ENCODE measurements around the gene REPS1. TPM values are rescaled to one million over a fixed set of nuclear protein-coding genes. Genes with fewer than 3 reads are reported as not detected.

Gene REPS1
- total RNA-seq, 2 donors from 2014 or later: 36.1 to 37.3 TPM

GRCh38 chr6:138989098-138989983 is 1.3 kb upstream of the REPS1 start:
- H3K9ac ChIP-seq (ENCODE audit: low read depth in 2 of 2, low read length in 2 of 2): peak overlapping the region in 1 of 2 donors; percentile 86
- no peak for TF ChIP-seq CTCF (IDR thresholded peaks at IDR 0.05)
- no peak for DNase-seq
- H3K4me1 ChIP-seq: peaks cover 8% of the 10 kb centered on the region
- no peaks in the 10 kb centered on the region for H3K9me3 ChIP-seq
- no peak overlapping the region for H3K27ac ChIP-seq
- no peak overlapping the region for H3K4me3 ChIP-seq
- intact Hi-C loops (cut with DNase I): loop anchor here (2.0 kb wide), 1 partner anchor 175 kb away; no protein-coding TSS in a partner anchor
- no peaks in the 10 kb centered on the region for H3K36me3 ChIP-seq
- H3K27me3 ChIP-seq: no peaks in the 10 kb centered on the region

- Histone ChIP-seq H3K9me3 (no peaks in the 10 kb centered on the region), H3K9ac (ENCODE audit: low read depth in 2 of 2, low read length in 2 of 2) (peak overlapping the region; percentile 86 to 91), H3K4me3 (peak overlapping the region; percentile 88), H3K36me3 (no peaks in the 10 kb centered on the region), H3K27ac (peak overlapping the region; percentile 84), H3K27me3 (no peaks in the 10 kb centered on the region), H3K4me1 (peaks cover 8% of the 10 kb centered on the region)
- intact Hi-C loops (cut with DNase I): loop anchor here (2.0 kb wide), 1 partner anchor 174 kb away; no protein-coding TSS in a partner anchor
- no peak for DNase-seq
- peak; percentile 16 for TF ChIP-seq CTCF (IDR thresholded peaks at IDR 0.05)
Observed at GRCh38 chr6:138988469-138988834, 399 bp upstream of the REPS1 start.

GRCh38 chr6:138987080-138987642 is 892 bp downstream of the REPS1 start:
- intact Hi-C loops (cut with DNase I): no loop called here
- H3K4me1 ChIP-seq: peaks cover 8% of the 10 kb centered on the region
- no peak for TF ChIP-seq CTCF (IDR thresholded peaks at IDR 0.05)
- no peaks in the 10 kb centered on the region for H3K36me3 ChIP-seq
- DNase-seq: no peak
- H3K9me3 ChIP-seq: no peaks in the 10 kb centered on the region
- peak overlapping the region; percentile 84 to 91 for H3K9ac ChIP-seq (ENCODE audit: low read depth in 2 of 2, low read length in 2 of 2)
- H3K27me3 ChIP-seq: no peaks in the 10 kb centered on the region
- H3K27ac ChIP-seq: peak overlapping the region; percentile 84
- H3K4me3 ChIP-seq: peak overlapping the region; percentile 88

- Histone ChIP-seq H3K27ac (peak overlapping the region; percentile 84), H3K36me3 (no peaks in the 10 kb centered on the region), H3K9ac (ENCODE audit: low read depth in 2 of 2, low read length in 2 of 2) (peak overlapping the region in 1 of 2 donors; percentile 84), H3K9me3 (no peaks in the 10 kb centered on the region), H3K4me3 (peak overlapping the region; percentile 88), H3K27me3 (no peaks in the 10 kb centered on the region), H3K4me1 (peaks cover 8% of the 10 kb centered on the region)
- intact Hi-C loops (cut with DNase I): no loop called here
- TF ChIP-seq CTCF (IDR thresholded peaks at IDR 0.05): no peak
- no peak for DNase-seq
Observed at GRCh38 chr6:138986578-138986977, 1.5 kb downstream of the REPS1 start.

- no peaks in the 10 kb centered on the region for H3K36me3 ChIP-seq
- DNase-seq: no peak
- H3K4me3 ChIP-seq: no peak overlapping the region
- peaks cover 3% of the 10 kb centered on the region for H3K4me1 ChIP-seq
- no peak overlapping the region for H3K9ac ChIP-seq (ENCODE audit: low read depth in 2 of 2, low read length in 2 of 2)
- H3K27ac ChIP-seq: no peak overlapping the region
- intact Hi-C loops (cut with DNase I): no loop called here
- no peaks in the 10 kb centered on the region for H3K9me3 ChIP-seq
- TF ChIP-seq CTCF (IDR thresholded peaks at IDR 0.05): no peak
- no peaks in the 10 kb centered on the region for H3K27me3 ChIP-seq
Observed at GRCh38 chr6:138981416-138981815, 6.6 kb downstream of the REPS1 start.
